DMS114 treated with DMSO at 0.1 percent for 48 hours (cell line): ENCODE results near the gene ZNF358.
"Not testable (repeated sequence)": the region's sequence is repeated elsewhere in the genome, so short reads cannot be mapped to it uniquely, and the experiment has no call there.

Source experiments
- DNase-seq: peaks from one replicate; lab custom pipeline; 2025; ENCODE audit not compliant: unreplicated experiment; lab: John Stamatoyannopoulos, UW

The ZNF358 gene

DNA sequence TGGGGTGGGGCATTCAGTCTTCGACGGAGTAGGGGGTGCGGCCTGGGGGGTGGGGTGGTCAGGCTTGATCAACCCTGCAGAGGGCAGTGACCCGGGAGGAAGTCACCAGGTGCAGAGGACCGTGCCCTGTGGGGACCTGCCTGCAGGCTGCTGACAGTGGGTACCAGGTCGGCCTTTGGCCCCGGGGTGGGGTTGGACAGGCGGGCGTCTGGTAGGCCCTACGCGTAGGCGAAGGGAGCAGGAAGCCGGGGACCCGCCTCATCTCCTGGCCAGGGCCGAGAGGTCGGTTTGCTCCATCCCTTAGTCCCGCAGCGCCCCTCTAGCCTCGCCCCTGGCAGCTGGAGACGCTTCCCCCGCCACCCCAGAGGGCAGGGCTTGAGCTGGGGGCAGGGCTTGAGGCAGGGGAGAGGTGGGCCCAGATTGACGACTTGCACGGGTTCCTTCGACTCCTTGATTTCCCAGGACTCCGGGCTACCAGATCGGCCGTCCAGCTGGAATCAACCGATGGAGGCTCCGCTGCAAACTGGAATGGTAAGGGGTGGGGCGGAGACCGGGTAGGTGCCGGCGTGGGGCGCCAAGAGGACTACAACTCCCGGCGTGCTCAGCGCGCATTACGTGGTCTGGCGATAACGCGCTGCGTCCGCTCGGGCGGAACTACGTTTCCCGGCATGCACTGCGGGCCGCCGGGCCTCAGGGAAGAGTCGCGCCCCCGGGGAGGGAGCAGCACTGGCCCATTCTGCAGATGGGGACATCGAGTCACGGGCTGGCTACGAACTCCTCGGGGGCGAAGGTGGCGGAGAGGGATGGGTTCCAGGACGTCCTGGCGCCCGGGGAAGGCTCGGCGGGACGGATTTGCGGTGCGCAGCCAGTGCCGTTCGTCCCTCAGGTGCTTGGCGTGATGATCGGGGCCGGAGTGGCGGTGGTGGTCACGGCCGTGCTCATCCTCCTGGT lies 19.4 kb downstream of the ZNF358 start, which contains the start of gene PNPLA6:
PNPLA6 (plus strand) TSS at position 671 of the 951 bp plus-strand sequence; CDS start at position 743, 72 bp downstream.
- peak; percentile 70 for DNase-seq

DNA sequence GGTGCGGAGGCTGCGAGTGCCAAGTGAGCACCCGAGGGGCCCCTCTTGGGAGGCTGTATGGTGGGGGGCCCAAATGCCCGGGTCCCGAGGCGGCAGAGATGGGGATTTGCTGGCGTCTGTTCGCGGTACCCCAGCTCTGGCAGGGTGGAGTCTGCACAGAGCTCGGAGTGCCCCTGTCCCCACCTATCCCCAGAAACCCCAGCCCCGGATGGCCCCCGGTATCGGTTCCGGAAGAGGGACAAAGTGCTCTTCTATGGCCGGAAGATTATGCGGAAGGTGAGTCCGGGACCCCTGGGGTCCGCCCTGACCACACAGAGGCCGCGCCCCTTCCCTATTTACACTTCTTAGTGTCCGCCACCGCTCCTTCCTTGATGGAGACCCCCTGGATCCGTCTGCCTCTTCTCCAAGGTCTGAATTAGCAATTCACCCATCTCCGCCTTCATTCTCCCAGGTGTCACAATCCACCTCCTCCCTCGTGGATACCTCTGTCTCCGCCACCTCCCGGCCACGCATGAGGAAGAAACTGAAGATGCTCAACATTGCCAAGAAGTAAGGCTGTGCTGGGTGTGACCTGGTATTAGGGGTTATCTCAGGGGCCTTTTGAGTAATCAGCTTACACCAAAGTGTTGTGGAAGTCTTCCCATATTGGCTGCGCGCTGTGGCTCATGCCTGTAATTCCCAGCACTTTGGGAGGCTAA lies 20.2 kb downstream of the ZNF358 start:
- DNase-seq, result no peak

DNA sequence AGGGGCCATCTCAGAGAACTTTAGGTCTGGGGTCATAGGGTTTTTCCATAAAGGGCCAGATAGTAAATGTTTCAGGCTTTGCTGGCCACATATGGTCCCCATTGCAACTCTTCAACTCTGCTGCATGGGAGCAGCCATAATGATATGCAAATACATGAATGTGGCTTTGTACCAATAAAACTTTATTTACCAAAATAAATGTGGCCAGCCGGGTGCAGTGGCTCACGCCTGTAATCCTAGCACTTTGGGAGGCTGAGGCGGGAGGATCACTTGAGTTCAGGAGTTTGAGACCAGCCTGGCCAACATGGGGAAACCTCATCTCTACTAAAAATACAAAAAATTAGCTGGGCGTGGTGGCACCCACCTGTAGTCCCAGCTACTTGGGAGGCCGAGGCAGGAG lies 23.1 kb downstream of the ZNF358 start:
- not testable (repeated sequence) for DNase-seq

DNA sequence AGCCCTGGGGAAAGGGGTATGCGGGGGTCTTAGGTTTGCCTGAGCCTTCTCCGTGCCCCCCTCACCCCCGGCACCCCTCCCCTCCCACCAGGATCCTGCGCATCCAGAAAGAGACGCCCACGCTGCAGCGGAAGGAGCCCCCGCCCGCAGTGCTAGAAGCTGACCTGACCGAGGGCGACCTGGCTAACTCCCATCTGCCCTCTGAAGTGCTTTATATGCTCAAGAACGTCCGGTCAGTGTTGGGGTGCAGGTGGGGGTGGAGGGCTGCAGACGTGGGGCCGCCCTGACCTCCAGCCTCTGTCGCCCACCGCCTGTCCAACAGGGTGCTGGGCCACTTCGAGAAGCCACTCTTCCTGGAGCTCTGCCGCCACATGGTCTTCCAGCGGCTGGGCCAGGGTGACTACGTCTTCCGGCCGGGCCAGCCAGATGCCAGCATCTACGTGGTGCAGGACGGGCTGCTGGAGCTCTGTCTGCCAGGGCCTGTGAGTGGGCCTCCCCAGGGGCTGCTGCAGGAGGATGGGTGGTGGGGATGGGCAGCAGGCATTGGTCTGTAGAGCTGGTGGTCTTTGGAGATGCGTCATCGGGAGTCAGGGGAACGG lies 24.0 kb downstream of the ZNF358 start:
- DNase-seq, result no peak

DNA sequence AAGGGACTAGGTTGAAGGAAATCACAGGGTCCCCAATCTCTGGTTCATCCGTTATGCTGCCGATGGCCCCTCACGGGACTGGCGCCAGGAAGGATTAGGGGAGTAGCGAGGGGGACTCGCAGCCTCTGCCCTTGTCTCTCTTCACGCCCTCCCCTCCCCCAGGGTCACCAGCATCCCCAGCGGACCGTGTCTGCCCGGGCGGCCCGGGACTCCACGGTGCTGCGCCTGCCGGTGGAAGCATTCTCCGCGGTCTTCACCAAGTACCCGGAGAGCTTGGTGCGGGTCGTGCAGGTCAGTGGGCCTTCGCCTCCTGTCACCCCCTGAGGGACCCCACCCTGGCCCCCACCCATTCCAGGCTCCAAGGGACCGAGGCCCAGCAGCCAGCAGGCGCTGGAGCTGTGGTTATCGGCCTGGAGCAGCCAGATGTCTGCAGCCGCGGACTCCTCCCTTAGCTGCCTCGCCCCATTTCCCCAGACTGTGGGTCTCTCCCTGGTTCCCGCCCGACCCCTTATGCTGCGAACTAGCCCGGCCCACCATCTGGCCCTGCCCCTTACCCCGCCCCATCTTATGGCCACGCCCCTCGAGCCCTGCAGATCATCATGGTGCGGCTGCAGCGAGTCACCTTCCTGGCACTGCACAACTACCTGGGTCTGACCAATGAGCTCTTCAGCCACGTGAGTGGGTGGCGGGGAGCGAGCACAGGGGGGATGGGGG lies 25.0 kb downstream of the ZNF358 start:
- DNase-seq, result no peak

DNA sequence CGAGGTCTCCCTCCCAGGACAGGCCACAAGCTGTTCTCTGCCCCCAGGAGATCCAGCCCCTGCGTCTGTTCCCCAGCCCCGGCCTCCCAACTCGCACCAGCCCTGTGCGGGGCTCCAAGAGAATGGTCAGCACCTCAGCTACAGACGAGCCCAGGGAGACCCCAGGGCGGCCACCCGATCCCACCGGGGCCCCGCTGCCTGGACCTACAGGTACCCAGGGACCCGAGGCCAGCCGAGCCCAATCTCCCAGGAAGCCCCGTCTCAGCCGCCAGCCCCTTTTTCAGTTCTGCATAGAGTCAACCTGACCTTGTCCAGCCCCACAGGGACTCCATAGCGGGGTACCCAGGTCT lies 25.5 kb downstream of the ZNF358 start:
- DNase-seq, result no peak

DNA sequence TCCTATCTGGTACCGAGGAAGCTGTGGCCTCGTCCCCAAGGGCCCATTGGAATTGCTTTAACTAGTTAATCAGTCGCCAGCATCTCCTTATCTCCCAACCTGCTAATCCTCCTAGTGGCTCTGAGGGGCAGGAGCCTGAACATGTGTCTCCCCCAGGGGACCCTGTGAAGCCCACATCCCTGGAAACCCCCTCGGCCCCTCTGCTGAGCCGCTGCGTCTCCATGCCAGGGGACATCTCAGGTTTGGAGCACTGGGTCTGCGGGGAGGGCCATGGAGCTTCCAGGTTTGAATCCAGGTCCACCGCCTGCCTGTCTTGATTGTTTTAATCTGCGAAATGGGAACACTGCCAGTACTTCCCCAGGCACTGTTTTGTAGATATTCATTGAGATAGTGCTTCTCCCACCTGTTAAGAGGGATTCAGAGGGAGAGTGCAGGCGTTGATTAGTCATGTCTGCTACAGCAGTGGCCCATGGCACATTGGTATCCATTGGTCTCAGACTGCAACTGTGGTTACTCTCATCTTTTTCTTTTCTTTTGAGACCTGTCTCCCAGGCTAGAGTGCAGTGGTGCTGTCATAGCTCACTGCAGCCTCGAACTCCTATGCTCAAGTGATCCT lies 26.0 kb downstream of the ZNF358 start:
- DNase-seq, result no peak

DNA sequence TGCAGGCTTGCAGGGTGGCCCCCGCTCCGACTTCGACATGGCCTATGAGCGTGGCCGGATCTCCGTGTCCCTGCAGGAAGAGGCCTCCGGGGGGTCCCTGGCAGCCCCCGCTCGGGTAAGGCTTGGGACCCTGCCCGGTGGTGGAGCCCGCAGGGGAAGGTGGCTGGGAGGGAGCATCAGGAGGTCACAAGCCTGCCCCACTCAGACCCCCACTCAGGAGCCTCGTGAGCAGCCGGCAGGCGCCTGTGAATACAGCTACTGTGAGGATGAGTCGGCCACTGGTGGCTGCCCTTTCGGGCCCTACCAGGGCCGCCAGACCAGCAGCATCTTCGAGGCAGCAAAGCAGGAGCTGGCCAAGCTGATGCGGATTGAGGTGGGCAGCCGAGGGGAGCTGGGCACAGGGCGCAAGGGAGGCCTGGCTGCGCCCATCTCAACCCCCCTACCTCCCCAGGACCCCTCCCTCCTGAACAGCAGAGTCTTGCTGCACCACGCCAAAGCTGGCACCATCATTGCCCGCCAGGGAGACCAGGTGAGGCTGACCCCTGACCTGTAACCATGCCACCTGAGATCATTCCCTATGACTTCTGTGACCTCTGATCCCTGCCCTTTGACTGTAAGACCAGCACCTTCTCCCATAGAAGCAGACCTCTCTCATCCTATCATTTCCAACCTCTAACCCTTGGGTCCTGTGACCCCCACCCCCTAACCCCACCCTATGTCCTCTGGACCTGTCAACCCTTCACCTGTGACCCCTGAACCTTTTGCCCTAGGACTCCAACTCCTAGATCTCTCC lies 26.8 kb downstream of the ZNF358 start:
- no peak for DNase-seq

DNA sequence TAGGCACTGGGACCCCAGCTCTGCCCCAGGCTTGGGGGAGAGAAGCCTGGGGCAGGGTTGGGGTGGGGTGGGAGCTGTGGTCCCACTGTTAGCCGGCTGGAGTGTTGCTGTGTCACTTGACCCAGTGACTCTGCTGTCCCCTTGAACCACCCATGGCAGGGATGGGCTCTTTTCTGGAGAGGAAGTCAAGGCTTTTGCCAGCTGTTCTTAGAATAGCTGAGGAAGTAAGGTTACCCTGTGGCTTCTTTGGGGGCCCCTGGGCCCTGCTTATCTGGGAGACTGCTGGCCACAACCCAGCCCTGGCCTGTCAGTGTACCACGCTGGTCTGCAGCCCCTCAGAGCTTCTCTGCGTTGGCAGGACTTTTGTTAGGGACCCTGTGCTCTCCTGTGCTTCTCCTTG lies 28.7 kb downstream of the ZNF358 start:
- DNase-seq, result no peak

DNA sequence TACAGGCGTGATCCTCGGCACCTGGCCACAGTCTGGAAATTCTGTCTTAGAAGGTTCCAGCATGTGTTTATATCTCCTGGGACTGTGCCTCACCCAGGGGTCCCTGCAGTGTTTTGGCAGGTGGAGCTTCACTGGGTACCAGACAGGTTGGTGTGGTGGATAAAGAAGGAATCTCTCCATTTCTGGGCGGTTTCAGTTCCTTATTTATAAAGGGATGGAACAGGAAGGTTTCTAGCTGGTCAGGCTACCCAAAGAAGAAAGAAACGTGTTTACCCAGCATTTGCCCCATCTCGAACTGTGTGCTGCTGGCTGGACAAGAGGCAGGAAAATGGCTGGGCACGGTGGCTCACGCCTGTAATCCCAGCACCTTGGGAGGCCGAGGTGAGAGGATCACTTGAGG lies 29.4 kb downstream of the ZNF358 start:
- no peak for DNase-seq

DNA sequence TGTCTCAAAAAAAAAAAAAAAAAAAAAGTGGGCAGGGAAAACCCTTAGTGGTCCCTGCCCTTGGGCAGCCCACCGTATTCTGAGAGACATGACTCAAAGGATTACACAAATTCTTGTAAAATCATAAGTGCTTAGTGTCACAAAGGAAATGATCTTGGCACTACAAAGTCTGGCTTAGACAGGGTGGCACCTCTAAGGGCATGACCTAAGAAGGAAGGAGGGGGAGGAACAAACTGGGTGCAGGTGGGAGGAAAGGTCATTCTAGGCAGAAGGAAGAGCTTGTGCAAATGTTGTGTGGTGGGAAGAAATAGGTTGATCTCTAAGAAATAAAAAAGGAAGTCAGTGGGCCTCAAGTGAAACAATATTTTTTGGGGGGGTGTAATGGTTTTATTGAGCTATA lies 30.0 kb downstream of the ZNF358 start:
- DNase-seq, result no peak

DNA sequence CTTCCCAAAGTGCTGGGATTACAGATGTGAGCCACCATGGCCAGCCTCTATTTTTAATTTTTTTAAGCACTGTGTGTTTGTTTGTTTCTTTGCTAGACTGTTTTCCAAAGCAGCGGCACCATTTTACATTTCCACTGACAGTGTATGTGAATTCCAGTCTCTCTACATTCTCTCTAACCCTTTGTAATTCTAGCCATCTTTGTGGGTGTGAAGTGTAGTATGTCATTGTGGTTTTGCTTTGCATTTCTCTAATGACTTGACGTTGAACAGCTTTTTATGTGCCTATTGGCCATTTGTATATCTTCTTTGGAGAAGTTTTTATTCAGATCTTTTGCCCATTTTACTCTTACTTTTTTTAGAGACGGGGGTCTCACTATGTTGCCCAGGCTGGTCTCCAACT lies 31.3 kb downstream of the ZNF358 start:
- DNase-seq, result no peak

DNA sequence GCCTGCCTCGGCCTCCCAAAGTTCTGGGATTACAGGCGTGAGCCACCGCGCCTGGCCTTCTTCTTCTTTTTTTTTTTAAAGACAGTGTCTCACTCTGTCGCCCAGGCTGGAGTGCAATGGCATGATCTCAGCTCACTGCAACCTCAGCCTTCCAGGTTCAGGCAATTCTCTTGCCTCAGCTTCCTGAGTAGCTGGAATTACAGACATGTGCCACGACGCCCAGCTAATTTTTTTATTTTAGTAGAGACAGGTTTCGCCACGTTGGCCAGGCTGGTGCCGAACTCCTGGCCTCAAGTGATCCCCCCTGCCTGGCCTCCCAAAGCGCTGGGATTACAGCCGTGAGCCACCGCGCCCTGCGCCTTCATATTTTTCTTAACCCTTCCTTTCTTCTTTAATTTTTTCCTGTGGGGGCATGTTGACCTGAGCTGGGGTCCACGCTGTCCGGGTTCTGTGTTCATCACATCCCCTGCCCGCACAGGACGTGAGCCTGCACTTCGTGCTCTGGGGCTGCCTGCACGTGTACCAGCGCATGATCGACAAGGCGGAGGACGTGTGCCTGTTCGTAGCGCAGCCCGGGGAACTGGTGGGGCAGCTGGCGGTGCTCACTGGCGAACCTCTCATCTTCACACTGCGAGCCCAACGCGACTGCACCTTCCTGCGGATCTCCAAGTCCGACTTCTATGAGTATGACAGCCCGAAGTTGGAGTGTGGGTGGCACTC lies 33.7 kb downstream of the ZNF358 start:
- no peak for DNase-seq

DNA sequence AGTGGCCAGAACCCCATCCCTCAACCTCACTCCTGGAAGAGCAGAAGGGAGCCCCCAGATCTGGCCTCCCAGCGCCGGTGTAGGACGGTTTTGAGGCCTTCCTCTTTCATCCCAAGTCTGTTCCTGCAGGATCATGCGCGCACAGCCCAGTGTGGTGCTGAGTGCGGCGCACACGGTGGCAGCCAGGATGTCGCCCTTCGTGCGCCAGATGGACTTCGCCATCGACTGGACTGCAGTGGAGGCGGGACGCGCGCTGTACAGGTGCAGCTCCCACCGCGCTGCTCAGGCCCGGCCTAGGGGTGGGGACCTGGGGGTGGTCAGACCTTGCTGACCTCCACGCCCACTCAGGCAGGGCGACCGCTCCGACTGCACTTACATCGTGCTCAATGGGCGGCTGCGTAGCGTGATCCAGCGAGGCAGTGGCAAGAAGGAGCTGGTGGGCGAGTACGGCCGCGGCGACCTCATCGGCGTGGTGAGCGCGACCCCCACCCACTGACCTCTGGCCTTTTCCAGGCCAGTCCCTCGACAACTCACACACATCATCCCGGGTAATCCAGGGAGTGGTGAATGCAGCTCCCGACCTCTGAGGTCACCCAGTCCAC lies 34.4 kb downstream of the ZNF358 start:
- DNase-seq, result no peak

DNA sequence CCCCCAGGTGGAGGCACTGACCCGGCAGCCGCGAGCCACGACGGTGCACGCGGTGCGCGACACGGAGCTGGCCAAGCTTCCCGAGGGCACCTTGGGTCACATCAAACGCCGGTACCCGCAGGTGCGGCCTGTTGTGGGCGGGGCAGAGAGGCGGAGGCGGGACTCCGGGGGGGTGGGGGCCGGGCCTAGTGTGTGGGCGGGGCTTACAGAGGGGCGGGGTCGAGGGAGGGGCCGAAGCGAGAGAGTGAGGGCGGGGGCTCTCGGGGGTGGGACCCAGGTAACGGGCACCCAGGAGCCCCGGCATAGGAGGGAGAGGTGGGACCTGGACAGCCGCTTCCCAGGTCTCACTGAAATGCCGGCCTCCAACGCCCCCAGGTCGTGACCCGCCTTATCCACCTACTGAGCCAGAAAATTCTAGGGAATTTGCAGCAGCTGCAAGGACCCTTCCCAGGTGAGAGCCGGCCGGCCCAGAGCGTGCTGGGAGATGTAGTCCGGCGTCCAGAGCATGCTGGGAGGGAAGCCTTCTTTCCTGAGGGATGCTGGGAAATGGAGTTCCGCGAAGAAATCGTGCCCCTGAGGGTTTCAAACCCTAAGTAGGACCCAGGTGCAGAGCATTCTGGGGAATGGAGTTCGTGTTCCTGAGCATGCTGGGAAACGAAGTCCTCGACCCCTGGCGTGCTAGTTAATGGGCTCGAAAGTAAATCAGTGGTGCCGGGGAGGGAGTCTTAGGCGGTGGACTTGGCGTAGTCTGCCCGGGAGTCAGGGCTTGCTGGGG lies 35.3 kb downstream of the ZNF358 start:
- peak; percentile 5 for DNase-seq

DNA sequence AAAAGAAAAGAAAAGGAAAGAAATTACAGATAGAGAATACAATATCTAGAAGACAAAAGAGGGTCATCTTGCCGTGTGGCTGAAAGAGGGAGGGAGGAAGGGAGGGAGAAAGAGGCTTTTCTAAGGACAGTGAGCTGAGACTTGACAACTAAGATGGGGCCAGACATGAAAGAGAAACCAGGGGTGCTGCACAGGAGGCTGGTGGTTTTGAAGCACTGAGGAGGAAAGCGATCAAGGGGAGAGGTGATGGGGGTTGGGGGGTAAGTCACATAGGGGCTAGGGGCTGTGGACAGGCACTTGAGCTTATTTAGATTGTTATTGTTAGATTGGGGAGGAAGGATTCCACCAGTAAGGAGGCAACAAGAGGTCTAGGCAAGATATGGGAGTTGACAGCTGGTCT lies 36.9 kb downstream of the ZNF358 start:
- no peak for DNase-seq

DNA sequence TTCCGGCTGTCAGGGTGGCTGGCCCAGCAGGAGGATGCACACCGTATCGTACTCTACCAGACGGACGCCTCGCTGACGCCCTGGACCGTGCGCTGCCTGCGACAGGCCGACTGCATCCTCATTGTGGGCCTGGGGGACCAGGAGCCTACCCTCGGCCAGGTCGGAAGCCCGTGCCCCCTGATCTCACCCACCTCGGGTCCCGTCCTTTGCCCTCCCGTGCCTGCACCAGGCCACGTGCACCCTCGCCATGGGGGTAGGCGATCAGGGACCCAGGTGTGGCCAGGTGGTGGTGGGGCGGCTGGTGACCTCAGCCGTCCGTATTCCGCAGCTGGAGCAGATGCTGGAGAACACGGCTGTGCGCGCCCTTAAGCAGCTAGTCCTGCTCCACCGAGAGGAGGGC lies 38.7 kb downstream of the ZNF358 start:
- no peak for DNase-seq
